ENCODE measurements around the gene STBD1.
A peak's percentile ranks its signal among the peaks of the same experiment; 100 is the strongest.
"Not testable (repeated sequence)": the region's sequence is repeated elsewhere in the genome, so short reads cannot be mapped to it uniquely, and the experiment has no call there.

The STBD1 gene

DNA sequence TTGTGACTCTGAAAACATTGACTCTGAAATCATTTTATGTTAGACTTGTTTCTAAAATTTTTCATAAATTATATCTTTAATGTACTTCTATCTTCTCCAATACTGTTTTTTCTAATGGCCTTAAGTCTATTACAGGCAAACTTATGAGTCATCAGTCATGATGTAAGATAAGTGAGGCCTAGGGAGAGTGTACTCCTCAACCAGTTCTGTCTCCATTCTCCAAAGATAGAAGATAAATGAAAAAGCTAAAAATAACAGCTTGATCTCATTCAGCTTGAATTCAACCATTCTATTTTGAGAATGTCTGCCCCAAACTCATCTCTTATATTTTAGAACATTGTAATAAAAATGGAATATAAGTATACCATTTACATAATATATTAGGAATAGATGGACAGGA, 34.5 kb downstream of the STBD1 start:
- no peak overlapping the region for H3K4me3 ChIP-seq (ENCODE audit: control insufficient read depth, low read depth, low read length)
- peak; percentile 63 for DNase-seq (ENCODE audit: low read depth)
- TF ChIP-seq, protein P1, sequence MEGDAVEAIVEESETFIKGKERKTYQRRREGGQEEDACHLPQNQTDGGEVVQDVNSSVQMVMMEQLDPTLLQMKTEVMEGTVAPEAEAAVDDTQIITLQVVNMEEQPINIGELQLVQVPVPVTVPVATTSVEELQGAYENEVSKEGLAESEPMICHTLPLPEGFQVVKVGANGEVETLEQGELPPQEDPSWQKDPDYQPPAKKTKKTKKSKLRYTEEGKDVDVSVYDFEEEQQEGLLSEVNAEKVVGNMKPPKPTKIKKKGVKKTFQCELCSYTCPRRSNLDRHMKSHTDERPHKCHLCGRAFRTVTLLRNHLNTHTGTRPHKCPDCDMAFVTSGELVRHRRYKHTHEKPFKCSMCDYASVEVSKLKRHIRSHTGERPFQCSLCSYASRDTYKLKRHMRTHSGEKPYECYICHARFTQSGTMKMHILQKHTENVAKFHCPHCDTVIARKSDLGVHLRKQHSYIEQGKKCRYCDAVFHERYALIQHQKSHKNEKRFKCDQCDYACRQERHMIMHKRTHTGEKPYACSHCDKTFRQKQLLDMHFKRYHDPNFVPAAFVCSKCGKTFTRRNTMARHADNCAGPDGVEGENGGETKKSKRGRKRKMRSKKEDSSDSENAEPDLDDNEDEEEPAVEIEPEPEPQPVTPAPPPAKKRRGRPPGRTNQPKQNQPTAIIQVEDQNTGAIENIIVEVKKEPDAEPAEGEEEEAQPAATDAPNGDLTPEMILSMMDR (conservative IDR thresholded peaks at IDR 0.05; ENCODE audit: control insufficient read depth, insufficient read depth, low read depth, low read length): no peak

DNA sequence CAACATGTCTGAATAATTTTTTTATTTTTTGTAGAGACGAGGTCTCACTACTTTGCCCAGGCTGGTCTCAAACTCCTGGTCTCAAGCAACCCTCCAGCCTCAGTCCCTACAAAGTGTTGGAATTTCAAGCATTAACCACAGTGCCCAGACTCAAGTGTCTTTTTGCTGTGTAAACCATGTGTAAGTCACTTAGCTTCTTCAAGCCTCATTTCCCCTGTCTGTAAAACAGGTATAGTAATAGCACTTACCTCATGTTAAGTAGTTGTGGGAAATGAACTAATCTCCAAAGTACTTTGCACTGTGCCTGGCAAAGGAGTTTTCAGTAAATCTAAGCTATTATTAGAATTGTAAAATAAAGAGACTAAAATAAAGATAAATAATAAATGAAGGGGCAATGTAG, 35.7 kb downstream of the STBD1 start:
- no peak overlapping the region for H3K4me3 ChIP-seq (ENCODE audit: control insufficient read depth, low read depth, low read length)
- TF ChIP-seq, protein P1 (conservative IDR thresholded peaks at IDR 0.05; ENCODE audit: control insufficient read depth, insufficient read depth, low read depth, low read length): no peak
- DNase-seq (ENCODE audit: low read depth): no peak

DNA sequence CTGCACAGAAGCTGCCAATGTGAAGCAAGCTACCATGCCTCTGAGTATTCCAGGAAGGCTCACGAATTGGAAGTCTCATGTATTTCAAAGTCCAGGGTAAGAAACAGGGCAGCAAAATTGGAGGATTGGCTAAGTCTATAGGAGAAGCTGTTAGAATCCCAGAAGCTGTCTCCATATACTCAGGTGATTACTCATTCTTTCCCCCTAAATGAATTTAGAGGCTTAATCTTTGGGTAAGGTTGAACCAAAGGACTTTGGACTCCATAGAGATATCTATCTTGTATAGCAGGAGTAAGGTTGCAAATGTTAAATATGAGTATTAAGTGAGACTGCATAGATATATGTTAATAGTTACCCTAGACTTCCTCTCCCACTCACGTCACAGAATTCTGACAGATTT, 36.3 kb downstream of the STBD1 start:
- H3K4me3 ChIP-seq (ENCODE audit: control insufficient read depth, low read depth, low read length): no peak overlapping the region
- TF ChIP-seq, protein P1 (conservative IDR thresholded peaks at IDR 0.05; ENCODE audit: control insufficient read depth, insufficient read depth, low read depth, low read length): no peak
- DNase-seq (ENCODE audit: low read depth): no peak

DNA sequence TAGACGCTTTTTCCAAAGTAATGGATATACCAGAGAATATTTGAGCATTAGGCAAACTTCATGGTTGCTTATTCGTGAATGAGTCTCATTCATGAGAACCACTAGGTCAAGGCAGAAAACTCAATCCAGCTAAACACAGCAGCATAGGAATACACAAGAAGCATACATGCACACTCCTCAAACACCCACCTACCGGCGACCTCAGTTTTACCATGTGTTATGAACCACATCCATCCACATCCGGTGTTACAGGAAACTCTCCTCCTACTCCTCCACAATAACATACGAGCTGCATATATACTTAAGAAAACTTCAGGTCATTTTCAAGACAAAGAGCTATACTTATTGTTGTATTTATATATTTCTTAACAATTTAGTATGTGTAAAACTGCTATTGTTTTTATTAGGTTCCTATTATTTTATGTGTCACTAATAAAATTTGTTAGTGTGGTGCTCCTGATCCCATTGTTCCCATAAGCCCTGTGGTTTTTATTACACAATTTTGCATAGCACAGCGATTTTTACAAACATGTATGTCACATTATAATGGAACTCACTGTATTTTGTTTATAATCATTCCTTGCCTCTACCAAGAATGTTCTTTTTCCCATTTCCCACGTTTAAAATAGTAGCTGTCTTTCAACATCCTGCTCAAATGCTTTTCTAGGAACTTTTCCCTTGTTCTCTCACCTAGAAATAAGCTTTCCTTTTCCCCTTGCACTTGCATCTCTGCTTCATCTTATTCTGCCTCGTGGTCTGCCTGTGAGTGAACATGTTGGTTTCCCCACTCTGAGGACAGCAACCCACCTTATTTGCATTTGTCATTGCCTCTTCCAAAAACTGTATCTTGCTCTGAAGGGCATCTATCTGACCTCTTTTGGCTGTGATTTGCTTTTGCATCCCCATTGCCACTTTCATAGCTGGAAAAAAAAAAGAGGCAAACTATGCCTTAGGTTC, 48.3 kb downstream of the STBD1 start:
- no peak overlapping the region for H3K4me3 ChIP-seq (ENCODE audit: control insufficient read depth, low read depth, low read length)
- DNase-seq (ENCODE audit: low read depth): no peak
- TF ChIP-seq, protein P1 (conservative IDR thresholded peaks at IDR 0.05; ENCODE audit: control insufficient read depth, insufficient read depth, low read depth, low read length): no peak

DNA sequence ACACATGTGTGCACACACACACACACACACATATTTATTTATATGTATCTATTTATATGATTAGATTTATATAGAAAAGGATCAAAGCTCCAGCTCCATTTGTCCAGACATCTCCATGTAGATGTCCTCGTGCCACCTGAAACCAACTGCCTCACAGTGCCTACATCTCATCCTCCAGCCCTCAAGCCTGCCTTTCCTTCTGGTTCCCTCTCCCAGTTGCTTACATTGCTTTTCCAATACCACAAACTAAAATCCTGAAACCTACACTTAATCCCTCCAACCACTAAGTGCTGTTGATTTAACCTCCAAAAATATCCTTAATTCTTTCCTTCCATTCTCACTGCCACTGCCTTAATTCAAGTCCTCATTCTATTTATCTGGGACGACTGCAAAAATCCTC, 51.4 kb downstream of the STBD1 start:
- DNase-seq (ENCODE audit: low read depth): no peak
- TF ChIP-seq, protein P1 (conservative IDR thresholded peaks at IDR 0.05; ENCODE audit: control insufficient read depth, insufficient read depth, low read depth, low read length): no peak

DNA sequence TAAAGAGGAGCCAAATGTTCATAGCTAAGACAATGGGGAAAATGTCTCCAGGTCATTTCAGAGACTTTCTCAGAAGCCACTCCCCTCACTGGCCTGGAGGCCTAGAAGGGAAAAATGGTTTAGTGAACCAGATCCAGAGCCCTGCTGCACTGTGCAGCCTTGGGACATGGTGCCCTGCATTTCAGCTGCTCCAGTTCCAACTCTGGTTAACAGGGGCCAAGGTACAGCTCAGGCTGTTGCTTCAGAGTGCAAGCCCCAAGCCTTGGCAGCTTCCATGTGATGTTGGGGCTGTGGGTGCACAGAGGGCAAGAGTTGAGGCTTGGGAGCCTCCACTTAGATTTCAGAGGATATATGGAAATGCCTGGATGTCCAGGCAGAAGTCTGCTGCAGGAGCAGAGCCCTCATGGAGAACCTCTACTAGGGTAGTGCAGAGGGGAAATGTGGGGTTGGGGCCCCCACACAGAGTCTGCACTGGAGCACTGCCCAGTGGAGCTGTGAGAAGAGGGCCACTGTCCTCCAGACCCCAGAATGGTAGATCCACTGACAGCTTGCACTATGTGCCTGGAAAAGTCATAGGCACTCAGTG, 53.4 kb downstream of the STBD1 start:
- not testable (repeated sequence) for DNase-seq (ENCODE audit: low read depth); H3K4me3 ChIP-seq (ENCODE audit: control insufficient read depth, low read depth, low read length)

More for the DNA sequence above, 51.4 kb downstream of the STBD1 start:
- no peak overlapping the region for H3K4me3 ChIP-seq (ENCODE audit: control insufficient read depth, low read depth, low read length)

Measured in fibroblast of mammary gland (primary cell).